ENCODE measurements around the gene YBEY. TPM values are rescaled to one million over a fixed set of nuclear protein-coding genes. Genes with fewer than 3 reads are reported as not detected.
A peak's percentile ranks its signal among the peaks of the same experiment; 100 is the strongest.

The YBEY gene
- total and polyA plus RNA-seq, 2 of the 13 experiments (the other 11 are each of a cell fraction or from before 2014, with no cell fraction given): 6.5 to 8.9 TPM

DNA sequence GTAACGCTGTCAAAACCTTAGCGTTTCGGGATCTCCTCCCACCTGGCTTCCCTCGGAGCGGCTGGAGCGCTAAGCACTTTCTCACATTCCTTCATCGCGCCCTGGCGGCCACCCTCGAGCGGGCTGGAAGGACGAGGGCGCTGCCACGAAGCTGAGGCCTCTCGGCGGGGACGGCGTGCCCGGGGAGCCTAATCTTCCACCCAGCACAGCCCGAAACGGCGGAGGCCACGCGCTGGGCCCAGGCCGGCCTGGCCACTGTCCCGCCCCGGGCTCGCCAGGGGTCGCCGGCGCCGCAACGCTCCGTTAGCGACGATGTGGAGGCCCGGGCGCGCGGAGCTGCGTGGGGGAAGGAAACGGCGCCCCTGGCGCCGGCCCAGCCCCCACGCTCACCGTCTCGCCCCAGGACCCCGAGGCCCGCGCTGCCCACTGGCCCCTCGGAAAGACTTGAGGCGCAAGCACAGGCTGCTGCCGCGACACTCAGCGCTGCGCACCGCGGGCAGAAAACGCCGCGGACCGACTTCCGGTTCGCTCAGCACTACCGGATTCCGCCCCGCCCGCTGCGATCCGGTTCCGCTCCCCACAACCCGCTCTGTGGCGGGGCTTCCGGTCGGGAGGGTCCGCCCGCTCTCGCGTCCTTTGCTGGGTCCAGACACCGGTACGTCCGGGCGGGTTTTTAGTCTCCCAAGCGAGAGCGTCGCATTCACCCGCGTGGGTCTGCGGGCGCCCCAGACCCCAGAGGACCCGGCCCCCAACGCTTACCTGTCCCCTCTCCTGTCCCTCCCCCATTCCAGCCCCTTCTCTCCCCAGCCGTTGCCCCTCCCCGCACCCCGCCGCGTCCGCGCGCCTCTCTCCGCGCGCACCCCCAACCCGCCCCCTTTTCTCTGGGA is at the start of gene YBEY (continued):
- no peak for TF ChIP-seq ZNF432 (CRISPR knock-in tag; IDR thresholded peaks at IDR 0.05; ENCODE audit: borderline replicate concordance)
- TF ChIP-seq, protein P1, sequence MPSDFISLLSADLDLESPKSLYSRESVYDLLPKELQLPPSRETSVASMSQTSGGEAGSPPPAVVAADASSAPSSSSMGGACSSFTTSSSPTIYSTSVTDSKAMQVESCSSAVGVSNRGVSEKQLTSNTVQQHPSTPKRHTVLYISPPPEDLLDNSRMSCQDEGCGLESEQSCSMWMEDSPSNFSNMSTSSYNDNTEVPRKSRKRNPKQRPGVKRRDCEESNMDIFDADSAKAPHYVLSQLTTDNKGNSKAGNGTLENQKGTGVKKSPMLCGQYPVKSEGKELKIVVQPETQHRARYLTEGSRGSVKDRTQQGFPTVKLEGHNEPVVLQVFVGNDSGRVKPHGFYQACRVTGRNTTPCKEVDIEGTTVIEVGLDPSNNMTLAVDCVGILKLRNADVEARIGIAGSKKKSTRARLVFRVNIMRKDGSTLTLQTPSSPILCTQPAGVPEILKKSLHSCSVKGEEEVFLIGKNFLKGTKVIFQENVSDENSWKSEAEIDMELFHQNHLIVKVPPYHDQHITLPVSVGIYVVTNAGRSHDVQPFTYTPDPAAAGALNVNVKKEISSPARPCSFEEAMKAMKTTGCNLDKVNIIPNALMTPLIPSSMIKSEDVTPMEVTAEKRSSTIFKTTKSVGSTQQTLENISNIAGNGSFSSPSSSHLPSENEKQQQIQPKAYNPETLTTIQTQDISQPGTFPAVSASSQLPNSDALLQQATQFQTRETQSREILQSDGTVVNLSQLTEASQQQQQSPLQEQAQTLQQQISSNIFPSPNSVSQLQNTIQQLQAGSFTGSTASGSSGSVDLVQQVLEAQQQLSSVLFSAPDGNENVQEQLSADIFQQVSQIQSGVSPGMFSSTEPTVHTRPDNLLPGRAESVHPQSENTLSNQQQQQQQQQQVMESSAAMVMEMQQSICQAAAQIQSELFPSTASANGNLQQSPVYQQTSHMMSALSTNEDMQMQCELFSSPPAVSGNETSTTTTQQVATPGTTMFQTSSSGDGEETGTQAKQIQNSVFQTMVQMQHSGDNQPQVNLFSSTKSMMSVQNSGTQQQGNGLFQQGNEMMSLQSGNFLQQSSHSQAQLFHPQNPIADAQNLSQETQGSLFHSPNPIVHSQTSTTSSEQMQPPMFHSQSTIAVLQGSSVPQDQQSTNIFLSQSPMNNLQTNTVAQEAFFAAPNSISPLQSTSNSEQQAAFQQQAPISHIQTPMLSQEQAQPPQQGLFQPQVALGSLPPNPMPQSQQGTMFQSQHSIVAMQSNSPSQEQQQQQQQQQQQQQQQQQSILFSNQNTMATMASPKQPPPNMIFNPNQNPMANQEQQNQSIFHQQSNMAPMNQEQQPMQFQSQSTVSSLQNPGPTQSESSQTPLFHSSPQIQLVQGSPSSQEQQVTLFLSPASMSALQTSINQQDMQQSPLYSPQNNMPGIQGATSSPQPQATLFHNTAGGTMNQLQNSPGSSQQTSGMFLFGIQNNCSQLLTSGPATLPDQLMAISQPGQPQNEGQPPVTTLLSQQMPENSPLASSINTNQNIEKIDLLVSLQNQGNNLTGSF (CRISPR knock-in tag; IDR thresholded peaks at IDR 0.05): peak; percentile 91
- TF ChIP-seq, protein P2, sequence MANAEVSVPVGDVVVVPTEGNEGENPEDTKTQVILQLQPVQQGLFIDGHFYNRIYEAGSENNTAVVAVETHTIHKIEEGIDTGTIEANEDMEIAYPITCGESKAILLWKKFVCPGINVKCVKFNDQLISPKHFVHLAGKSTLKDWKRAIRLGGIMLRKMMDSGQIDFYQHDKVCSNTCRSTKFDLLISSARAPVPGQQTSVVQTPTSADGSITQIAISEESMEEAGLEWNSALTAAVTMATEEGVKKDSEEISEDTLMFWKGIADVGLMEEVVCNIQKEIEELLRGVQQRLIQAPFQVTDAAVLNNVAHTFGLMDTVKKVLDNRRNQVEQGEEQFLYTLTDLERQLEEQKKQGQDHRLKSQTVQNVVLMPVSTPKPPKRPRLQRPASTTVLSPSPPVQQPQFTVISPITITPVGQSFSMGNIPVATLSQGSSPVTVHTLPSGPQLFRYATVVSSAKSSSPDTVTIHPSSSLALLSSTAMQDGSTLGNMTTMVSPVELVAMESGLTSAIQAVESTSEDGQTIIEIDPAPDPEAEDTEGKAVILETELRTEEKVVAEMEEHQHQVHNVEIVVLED (CRISPR knock-in tag; IDR thresholded peaks at IDR 0.05; ENCODE audit: borderline replicate concordance): peak; percentile 75
- no peak for TF ChIP-seq ZNF720 (CRISPR knock-in tag; IDR thresholded peaks at IDR 0.05)
- no peak for TF ChIP-seq ZNF629 (CRISPR knock-in tag; conservative IDR thresholded peaks at IDR 0.05)
- no peak for TF ChIP-seq ZMAT3 (CRISPR knock-in tag; conservative IDR thresholded peaks at IDR 0.05)
- no peak; the same call in 1 of the 2 replicates for TF ChIP-seq ZNF44 (CRISPR knock-in tag; IDR thresholded peaks at IDR 0.05)
- TF ChIP-seq YY1 (IDR thresholded peaks at IDR 0.05; ENCODE audit: insufficient read depth, insufficient replicate concordance, low read depth, low read length): peak; percentile 77
- peak; percentile 96 for TF ChIP-seq PHF20 (CRISPR knock-in tag; IDR thresholded peaks at IDR 0.05)
- peak; percentile 85; the same call in 1 of the 2 replicates for TF ChIP-seq SMAD1 (CRISPR knock-in tag; IDR thresholded peaks at IDR 0.05; ENCODE audit: borderline replicate concordance, low read depth)
- no peak for TF ChIP-seq NR1H2 (CRISPR knock-in tag; IDR thresholded peaks at IDR 0.05; ENCODE audit: borderline replicate concordance, low read depth)
- TF ChIP-seq, protein P3, sequence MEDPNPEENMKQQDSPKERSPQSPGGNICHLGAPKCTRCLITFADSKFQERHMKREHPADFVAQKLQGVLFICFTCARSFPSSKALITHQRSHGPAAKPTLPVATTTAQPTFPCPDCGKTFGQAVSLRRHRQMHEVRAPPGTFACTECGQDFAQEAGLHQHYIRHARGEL (CRISPR knock-in tag; IDR thresholded peaks at IDR 0.05): no peak
- 0 out of 2 replicates have a peak, but pooled peaks have one; percentile 86 for TF ChIP-seq CAMTA2 (CRISPR knock-in tag; IDR thresholded peaks at IDR 0.05; ENCODE audit: borderline replicate concordance)
- peak; percentile 73 for TF ChIP-seq SP2 (CRISPR knock-in tag; IDR thresholded peaks at IDR 0.05)
- TF ChIP-seq, protein P4, sequence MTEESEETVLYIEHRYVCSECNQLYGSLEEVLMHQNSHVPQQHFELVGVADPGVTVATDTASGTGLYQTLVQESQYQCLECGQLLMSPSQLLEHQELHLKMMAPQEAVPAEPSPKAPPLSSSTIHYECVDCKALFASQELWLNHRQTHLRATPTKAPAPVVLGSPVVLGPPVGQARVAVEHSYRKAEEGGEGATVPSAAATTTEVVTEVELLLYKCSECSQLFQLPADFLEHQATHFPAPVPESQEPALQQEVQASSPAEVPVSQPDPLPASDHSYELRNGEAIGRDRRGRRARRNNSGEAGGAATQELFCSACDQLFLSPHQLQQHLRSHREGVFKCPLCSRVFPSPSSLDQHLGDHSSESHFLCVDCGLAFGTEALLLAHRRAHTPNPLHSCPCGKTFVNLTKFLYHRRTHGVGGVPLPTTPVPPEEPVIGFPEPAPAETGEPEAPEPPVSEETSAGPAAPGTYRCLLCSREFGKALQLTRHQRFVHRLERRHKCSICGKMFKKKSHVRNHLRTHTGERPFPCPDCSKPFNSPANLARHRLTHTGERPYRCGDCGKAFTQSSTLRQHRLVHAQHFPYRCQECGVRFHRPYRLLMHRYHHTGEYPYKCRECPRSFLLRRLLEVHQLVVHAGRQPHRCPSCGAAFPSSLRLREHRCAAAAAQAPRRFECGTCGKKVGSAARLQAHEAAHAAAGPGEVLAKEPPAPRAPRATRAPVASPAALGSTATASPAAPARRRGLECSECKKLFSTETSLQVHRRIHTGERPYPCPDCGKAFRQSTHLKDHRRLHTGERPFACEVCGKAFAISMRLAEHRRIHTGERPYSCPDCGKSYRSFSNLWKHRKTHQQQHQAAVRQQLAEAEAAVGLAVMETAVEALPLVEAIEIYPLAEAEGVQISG (CRISPR knock-in tag; IDR thresholded peaks at IDR 0.05): peak; percentile 97
- TF ChIP-seq IRF2 (CRISPR knock-in tag; IDR thresholded peaks at IDR 0.05): peak; percentile 89
- peak; percentile 78 for TF ChIP-seq ZMYM4 (CRISPR knock-in tag; IDR thresholded peaks at IDR 0.05)
- TF ChIP-seq MEIS2 (CRISPR knock-in tag; IDR thresholded peaks at IDR 0.05): peak; percentile 45; the same call in 1 of the 2 replicates
- TF ChIP-seq ZNF644 (CRISPR knock-in tag; IDR thresholded peaks at IDR 0.05; ENCODE audit: low read depth): no peak
- TF ChIP-seq ZNF792 (CRISPR knock-in tag; IDR thresholded peaks at IDR 0.05): 0 out of 2 replicates have a peak, but pooled peaks have one; percentile 53
